HepG2 (cell line): Measurements from ENCODE around the gene NXT1. TPM values are rescaled to one million over a fixed set of nuclear protein-coding genes. Genes with fewer than 3 reads are reported as not detected.

Experiments used
- ARID3A ChIP-seq: IDR thresholded peaks from 2 replicates; pipeline ENCODE4 v1.6.1; 2012; ENCODE audit warnings: low read depth, low read length, improper control_type of control experiment
- DBP ChIP-seq: sonication (generic); formaldehyde crosslinking; IDR thresholded peaks from 2 replicates; pipeline ENCODE4 v1.4.0; 2020; ENCODE audit warnings: missing genetic modification reagents; ENCODE audit errors: not compliant biosample characterization
- ERF ChIP-seq: IDR thresholded peaks from 2 replicates; pipeline ENCODE4 v1.6.1; 2018; ENCODE audit warnings: missing biosample characterization, missing genetic modification reagents
- KLF9 ChIP-seq: IDR thresholded peaks from 2 replicates; pipeline ENCODE4 v1.6.1; 2016; ENCODE audit warnings: low read depth
- PITX1 ChIP-seq: sonication (generic); formaldehyde crosslinking; IDR thresholded peaks from 2 replicates; pipeline ENCODE4 v1.5.1; 2020; ENCODE audit warnings: mild to moderate bottlenecking, missing genetic modification reagents
- RBM22 ChIP-seq: fragments of 200-400 bp; formaldehyde crosslinking; optimal IDR thresholded peaks from 2 replicates; pipeline ENCODE3; 2017; ENCODE audit warnings: mild to moderate bottlenecking, low read length, moderate library complexity
- SP140L ChIP-seq: sonication (generic); formaldehyde crosslinking; IDR thresholded peaks from 2 replicates; pipeline ENCODE4 v1.4.0; 2020; ENCODE audit warnings: missing genetic modification reagents, borderline replicate concordance
- THRA ChIP-seq: sonication (generic); formaldehyde crosslinking; IDR thresholded peaks from 2 replicates; pipeline ENCODE4 v1.4.0; 2020; ENCODE audit warnings: missing genetic modification reagents, borderline replicate concordance
- ZNF367 ChIP-seq: sonication (generic); formaldehyde crosslinking; IDR thresholded peaks from 2 replicates; pipeline ENCODE4 v1.4.0; 2020; ENCODE audit warnings: missing genetic modification reagents, borderline replicate concordance
- ZNF615 ChIP-seq: sonication (generic); formaldehyde crosslinking; IDR thresholded peaks from 2 replicates; pipeline ENCODE4 v1.5.0; 2020; ENCODE audit warnings: mild to moderate bottlenecking, missing genetic modification reagents, borderline replicate concordance
- polyA plus RNA-seq, 8 experiments: library from polyadenylated mRNA; depleted of rRNA in 3 of 8; stranded (reverse) in 7 of 8; unstranded in 1 of 8; fragments of >200 nt; fragmentation: Illumina TruSeq in 4 of 8; extraction: Trizol in 4 of 8; gene quantifications; 2 replicates each; pipeline versions ENCODE4 v1.2.1 to v1.2.3, GENCODE V29; 2011 to 2016; ENCODE audit warnings: low read depth in 4 of 8, missing spikeins in 1 of 8, mixed read lengths in 1 of 8; ENCODE audit not compliant: insufficient read depth in 1 of 8
- total RNA-seq, 5 experiments: library from RNA; depleted of rRNA; stranded (reverse); fragments of >200 nt; fragmentation: Illumina TruSeq; extraction: Trizol; gene quantifications; 2 replicates each; pipeline ENCODE4 v1.2.3, GENCODE V29; 2016; ENCODE audit warnings: low read depth in 1 of 5
- TF ChIP-seq, protein P1 (sequence below): sonication (generic); formaldehyde crosslinking; IDR thresholded peaks from 2 replicates; pipeline ENCODE4 v1.4.0; 2020; ENCODE audit warnings: mild to moderate bottlenecking, missing genetic modification reagents
- TF ChIP-seq, protein P2 (sequence below): sonication (generic); formaldehyde crosslinking; IDR thresholded peaks from 2 replicates; pipeline ENCODE4 v1.4.0; 2020; ENCODE audit warnings: missing genetic modification reagents
- TF ChIP-seq, protein P3 (sequence below): sonication (generic); formaldehyde crosslinking; IDR thresholded peaks from 2 replicates; pipeline ENCODE4 v1.4.0; 2020; ENCODE audit warnings: missing genetic modification reagents
- TF ChIP-seq, protein P4 (sequence below): sonication (generic); formaldehyde crosslinking; IDR thresholded peaks from 2 replicates; pipeline ENCODE4 v1.4.0; 2020; ENCODE audit warnings: missing genetic modification reagents
- TF ChIP-seq, protein P5 (sequence below): sonication (generic); formaldehyde crosslinking; IDR thresholded peaks from 2 replicates; pipeline ENCODE4 v1.5.0; 2020; ENCODE audit warnings: missing genetic modification reagents

NXT1 gene
- total and polyA plus RNA-seq, 2 of the 13 experiments (the other 11 are each of a cell fraction or from before 2014, with no cell fraction given), result 35.6 to 65.9 TPM

- TF ChIP-seq, protein P1, sequence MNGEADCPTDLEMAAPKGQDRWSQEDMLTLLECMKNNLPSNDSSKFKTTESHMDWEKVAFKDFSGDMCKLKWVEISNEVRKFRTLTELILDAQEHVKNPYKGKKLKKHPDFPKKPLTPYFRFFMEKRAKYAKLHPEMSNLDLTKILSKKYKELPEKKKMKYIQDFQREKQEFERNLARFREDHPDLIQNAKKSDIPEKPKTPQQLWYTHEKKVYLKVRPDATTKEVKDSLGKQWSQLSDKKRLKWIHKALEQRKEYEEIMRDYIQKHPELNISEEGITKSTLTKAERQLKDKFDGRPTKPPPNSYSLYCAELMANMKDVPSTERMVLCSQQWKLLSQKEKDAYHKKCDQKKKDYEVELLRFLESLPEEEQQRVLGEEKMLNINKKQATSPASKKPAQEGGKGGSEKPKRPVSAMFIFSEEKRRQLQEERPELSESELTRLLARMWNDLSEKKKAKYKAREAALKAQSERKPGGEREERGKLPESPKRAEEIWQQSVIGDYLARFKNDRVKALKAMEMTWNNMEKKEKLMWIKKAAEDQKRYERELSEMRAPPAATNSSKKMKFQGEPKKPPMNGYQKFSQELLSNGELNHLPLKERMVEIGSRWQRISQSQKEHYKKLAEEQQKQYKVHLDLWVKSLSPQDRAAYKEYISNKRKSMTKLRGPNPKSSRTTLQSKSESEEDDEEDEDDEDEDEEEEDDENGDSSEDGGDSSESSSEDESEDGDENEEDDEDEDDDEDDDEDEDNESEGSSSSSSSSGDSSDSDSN (CRISPR knock-in tag), result peak; percentile 72
- TF ChIP-seq DBP (no peak), PITX1 (CRISPR knock-in tag) (peak; percentile 19; the same call in 1 of the 2 replicates), ZNF367 (CRISPR knock-in tag) (peak; percentile 28; the same call in 1 of the 2 replicates), THRA (CRISPR knock-in tag) (no peak), ZNF615 (peak; percentile 55; the same call in 1 of the 2 replicates), ARID3A (no peak), ERF (CRISPR knock-in tag) (peak; percentile 87), KLF9 (0 out of 2 replicates have a peak, but pooled peaks have one; percentile 21), SP140L (CRISPR knock-in tag) (peak; percentile 54; the same call in 1 of the 2 replicates), RBM22 (peak; percentile 34)
- TF ChIP-seq, protein P2, sequence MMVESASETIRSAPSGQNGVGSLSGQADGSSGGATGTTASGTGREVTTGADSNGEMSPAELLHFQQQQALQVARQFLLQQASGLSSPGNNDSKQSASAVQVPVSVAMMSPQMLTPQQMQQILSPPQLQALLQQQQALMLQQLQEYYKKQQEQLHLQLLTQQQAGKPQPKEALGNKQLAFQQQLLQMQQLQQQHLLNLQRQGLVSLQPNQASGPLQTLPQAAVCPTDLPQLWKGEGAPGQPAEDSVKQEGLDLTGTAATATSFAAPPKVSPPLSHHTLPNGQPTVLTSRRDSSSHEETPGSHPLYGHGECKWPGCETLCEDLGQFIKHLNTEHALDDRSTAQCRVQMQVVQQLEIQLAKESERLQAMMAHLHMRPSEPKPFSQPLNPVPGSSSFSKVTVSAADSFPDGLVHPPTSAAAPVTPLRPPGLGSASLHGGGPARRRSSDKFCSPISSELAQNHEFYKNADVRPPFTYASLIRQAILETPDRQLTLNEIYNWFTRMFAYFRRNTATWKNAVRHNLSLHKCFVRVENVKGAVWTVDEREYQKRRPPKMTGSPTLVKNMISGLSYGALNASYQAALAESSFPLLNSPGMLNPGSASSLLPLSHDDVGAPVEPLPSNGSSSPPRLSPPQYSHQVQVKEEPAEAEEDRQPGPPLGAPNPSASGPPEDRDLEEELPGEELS (CRISPR knock-in tag), result peak; percentile 50; the same call in 1 of the 2 replicates
- TF ChIP-seq, protein P3, sequence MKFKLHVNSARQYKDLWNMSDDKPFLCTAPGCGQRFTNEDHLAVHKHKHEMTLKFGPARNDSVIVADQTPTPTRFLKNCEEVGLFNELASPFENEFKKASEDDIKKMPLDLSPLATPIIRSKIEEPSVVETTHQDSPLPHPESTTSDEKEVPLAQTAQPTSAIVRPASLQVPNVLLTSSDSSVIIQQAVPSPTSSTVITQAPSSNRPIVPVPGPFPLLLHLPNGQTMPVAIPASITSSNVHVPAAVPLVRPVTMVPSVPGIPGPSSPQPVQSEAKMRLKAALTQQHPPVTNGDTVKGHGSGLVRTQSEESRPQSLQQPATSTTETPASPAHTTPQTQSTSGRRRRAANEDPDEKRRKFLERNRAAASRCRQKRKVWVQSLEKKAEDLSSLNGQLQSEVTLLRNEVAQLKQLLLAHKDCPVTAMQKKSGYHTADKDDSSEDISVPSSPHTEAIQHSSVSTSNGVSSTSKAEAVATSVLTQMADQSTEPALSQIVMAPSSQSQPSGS (CRISPR knock-in tag), result peak; percentile 84; the same call in 1 of the 2 replicates
- TF ChIP-seq, protein P4, sequence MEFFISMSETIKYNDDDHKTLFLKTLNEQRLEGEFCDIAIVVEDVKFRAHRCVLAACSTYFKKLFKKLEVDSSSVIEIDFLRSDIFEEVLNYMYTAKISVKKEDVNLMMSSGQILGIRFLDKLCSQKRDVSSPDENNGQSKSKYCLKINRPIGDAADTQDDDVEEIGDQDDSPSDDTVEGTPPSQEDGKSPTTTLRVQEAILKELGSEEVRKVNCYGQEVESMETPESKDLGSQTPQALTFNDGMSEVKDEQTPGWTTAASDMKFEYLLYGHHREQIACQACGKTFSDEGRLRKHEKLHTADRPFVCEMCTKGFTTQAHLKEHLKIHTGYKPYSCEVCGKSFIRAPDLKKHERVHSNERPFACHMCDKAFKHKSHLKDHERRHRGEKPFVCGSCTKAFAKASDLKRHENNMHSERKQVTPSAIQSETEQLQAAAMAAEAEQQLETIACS (CRISPR knock-in tag), result peak; percentile 25; the same call in 1 of the 2 replicates
- TF ChIP-seq, protein P5, sequence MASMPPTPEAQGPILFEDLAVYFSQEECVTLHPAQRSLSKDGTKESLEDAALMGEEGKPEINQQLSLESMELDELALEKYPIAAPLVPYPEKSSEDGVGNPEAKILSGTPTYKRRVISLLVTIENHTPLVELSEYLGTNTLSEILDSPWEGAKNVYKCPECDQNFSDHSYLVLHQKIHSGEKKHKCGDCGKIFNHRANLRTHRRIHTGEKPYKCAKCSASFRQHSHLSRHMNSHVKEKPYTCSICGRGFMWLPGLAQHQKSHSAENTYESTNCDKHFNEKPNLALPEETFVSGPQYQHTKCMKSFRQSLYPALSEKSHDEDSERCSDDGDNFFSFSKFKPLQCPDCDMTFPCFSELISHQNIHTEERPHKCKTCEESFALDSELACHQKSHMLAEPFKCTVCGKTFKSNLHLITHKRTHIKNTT (CRISPR knock-in tag), result no peak
These were observed at the start of gene NXT1 (continued) for GRCh38 chr20:23350196-23350903.
